Measurements from ENCODE around the gene SNAI3. TPM values are rescaled to one million over a fixed set of nuclear protein-coding genes. Genes with fewer than 3 reads are reported as not detected.

Gene SNAI3
- total and polyA plus RNA-seq, 2 donors (not counting 1 experiment from before 2014, with no cell fraction given): 6.5 to 8.8 TPM

DNA sequence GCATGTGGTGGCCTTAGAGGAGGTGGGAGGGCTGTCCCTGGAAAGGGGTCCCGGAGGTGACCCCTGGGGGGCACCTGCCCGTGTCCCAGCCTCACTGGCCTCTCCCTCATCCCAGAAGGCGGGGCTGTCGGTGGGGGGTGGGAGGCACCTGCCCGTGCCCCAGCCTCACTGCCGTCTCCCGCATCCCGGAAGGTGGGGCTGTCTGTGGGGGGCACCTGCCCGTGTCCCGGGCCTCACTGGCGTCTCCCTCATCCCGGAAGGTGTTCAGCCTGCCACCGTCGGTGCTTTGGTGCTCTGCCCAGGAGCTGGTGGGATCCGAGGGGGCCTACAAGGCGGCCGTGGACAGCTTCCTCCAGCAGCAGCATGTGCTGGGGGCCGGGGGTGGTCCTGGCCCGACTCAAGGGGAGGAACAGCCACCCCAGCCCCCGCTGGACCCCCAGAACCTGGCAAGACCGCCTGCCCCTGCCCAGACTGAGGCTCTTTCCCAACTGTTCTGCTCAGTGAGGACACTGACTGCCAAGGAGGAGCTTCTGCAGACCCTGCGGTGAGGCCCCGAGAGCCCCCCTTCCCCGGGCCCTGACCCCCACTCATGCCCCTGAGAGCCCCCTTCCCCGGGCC lies 26.2 kb upstream of the SNAI3 start:
- WGBS (ENCODE audit: insufficient coverage): 92% methylated on average over 20 of the region's 25 CpGs
- ChIA-PET CTCF (no interaction called here), POLR2A (no interaction called here)
- Histone ChIP-seq H3K9me3 (ENCODE audit: control extremely low read depth in 1 of 3, control insufficient read depth in 2 of 3, insufficient read depth in 1 of 3, low read length in 2 of 3) (no peaks in the 10 kb centered on the region), H3K4me1 (ENCODE audit: control insufficient read depth in 2 of 2, insufficient read depth in 2 of 2, low read length in 2 of 2) (peaks cover under 1% of the 10 kb centered on the region in 2 donors), H3K79me2 (ENCODE audit: control insufficient read depth, insufficient read depth, low read length) (peaks cover 33% of the 10 kb centered on the region), H2AFZ (ENCODE audit: insufficient read depth, low read depth, low read length, poor library complexity, severe bottlenecking) (no peak overlapping the region), H3K36me3 (replicated peaks in 1 of 2; ENCODE audit: control extremely low read depth in 1 of 2, control insufficient read depth in 1 of 2, extremely low read depth in 1 of 2, insufficient read depth in 2 of 2, low read length in 1 of 2) (peaks cover 0 to 42% of the 10 kb centered on the region in 2 experiments), H3K27me3 (replicated peaks in 1 of 4; ENCODE audit: control extremely low read depth in 1 of 4, control insufficient read depth in 3 of 4, insufficient read depth in 4 of 4, low read length in 3 of 4) (no peaks in the 10 kb centered on the region), H3K4me2 (replicated peaks; ENCODE audit: low read depth, low read length, poor library complexity, severe bottlenecking) (no peak overlapping the region), H4K20me1 (ENCODE audit: control insufficient read depth, insufficient read depth, low read length, poor library complexity, severe bottlenecking) (peaks cover 26% of the 10 kb centered on the region), H3K9ac (ENCODE audit: low read length) (no peak overlapping the region), H3K27ac (ENCODE audit: low read length in 2 of 2) (no peak overlapping the region), H3K4me3 (ENCODE audit: control extremely low read depth in 1 of 5, extremely low read depth in 1 of 5, insufficient read depth in 1 of 5, low read depth in 2 of 5, low read length in 4 of 5) (no peak overlapping the region)
- Mint-ChIP-seq H3K4me1 (peaks cover 2% of the 10 kb centered on the region), H3K27me3 (no peaks in the 10 kb centered on the region), H3K9me3 (ENCODE audit: insufficient read depth) (no peaks in the 10 kb centered on the region), H3K4me3 (no peak overlapping the region), H3K27ac (no peak overlapping the region)
- DNase-seq: no peak
- ATAC-seq (ENCODE audit: low read depth): no peak
- TF ChIP-seq EZH2 (IDR thresholded peaks at IDR 0.05; ENCODE audit: borderline replicate concordance, insufficient read depth, low read depth, low read length, poor library complexity, severe bottlenecking): no peak
- TF ChIP-seq, protein P1, sequence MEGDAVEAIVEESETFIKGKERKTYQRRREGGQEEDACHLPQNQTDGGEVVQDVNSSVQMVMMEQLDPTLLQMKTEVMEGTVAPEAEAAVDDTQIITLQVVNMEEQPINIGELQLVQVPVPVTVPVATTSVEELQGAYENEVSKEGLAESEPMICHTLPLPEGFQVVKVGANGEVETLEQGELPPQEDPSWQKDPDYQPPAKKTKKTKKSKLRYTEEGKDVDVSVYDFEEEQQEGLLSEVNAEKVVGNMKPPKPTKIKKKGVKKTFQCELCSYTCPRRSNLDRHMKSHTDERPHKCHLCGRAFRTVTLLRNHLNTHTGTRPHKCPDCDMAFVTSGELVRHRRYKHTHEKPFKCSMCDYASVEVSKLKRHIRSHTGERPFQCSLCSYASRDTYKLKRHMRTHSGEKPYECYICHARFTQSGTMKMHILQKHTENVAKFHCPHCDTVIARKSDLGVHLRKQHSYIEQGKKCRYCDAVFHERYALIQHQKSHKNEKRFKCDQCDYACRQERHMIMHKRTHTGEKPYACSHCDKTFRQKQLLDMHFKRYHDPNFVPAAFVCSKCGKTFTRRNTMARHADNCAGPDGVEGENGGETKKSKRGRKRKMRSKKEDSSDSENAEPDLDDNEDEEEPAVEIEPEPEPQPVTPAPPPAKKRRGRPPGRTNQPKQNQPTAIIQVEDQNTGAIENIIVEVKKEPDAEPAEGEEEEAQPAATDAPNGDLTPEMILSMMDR (IDR thresholded peaks at IDR 0.05): no peak
- intact Hi-C loops (cut with micrococcal nuclease): no loop called here

DNA sequence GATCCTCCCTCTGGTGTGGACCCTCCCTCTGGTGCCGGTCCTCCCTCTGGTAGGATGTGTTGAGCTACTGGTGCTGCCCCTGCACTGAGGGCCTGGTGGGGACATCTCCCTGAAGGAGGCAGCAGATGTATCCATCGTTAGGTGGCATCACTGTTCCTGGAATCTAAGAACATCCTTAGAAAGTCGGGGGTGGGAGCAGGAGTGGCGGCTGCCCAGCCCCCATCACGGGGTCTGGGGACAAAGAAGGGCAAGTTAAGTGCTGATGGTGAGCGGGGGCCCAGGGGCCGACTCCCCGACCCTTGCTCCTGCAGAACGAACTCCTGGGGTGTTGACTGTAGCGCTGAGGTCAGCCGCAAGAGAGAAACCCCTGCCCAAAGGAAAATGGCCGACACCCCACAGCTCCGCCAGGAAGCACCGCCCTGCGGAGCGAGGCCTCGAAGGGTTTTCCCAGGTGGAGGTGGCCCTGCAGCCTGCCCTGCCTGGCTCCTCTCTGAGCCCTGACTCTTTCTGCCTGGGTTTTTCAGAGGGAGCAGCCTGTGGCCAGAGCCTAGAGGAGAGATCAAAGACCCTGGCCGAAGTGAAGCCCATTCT lies 25.5 kb upstream of the SNAI3 start:
- Histone ChIP-seq H3K4me2 (replicated peaks; ENCODE audit: low read depth, low read length, poor library complexity, severe bottlenecking) (no peak overlapping the region), H4K20me1 (ENCODE audit: control insufficient read depth, insufficient read depth, low read length, poor library complexity, severe bottlenecking) (peaks cover 26% of the 10 kb centered on the region), H2AFZ (ENCODE audit: insufficient read depth, low read depth, low read length, poor library complexity, severe bottlenecking) (no peak overlapping the region), H3K27ac (ENCODE audit: low read length in 2 of 2) (no peak overlapping the region), H3K4me3 (ENCODE audit: control extremely low read depth in 1 of 5, extremely low read depth in 1 of 5, insufficient read depth in 1 of 5, low read depth in 2 of 5, low read length in 4 of 5) (no peak overlapping the region), H3K9ac (ENCODE audit: low read length) (no peak overlapping the region), H3K9me3 (ENCODE audit: control extremely low read depth in 1 of 3, control insufficient read depth in 2 of 3, insufficient read depth in 1 of 3, low read length in 2 of 3) (no peaks in the 10 kb centered on the region), H3K79me2 (ENCODE audit: control insufficient read depth, insufficient read depth, low read length) (peaks cover 36% of the 10 kb centered on the region), H3K4me1 (ENCODE audit: control insufficient read depth in 2 of 2, insufficient read depth in 2 of 2, low read length in 2 of 2) (peaks cover 6 to 7% of the 10 kb centered on the region in 2 donors), H3K36me3 (replicated peaks in 1 of 2; ENCODE audit: control extremely low read depth in 1 of 2, control insufficient read depth in 1 of 2, extremely low read depth in 1 of 2, insufficient read depth in 2 of 2, low read length in 1 of 2) (peaks cover 0 to 36% of the 10 kb centered on the region in 2 experiments), H3K27me3 (replicated peaks in 1 of 4; ENCODE audit: control extremely low read depth in 1 of 4, control insufficient read depth in 3 of 4, insufficient read depth in 4 of 4, low read length in 3 of 4) (no peaks in the 10 kb centered on the region)
- ChIA-PET CTCF (interaction anchor here (1.0 kb wide), 1 partner anchor 26 kb away, joined by 3 read pairs; no protein-coding TSS in a partner anchor), POLR2A (no interaction called here)
- no peak overlapping the region for H3K27ac Mint-ChIP-seq
- 90% methylated on average over 17 of the region's 18 CpGs for WGBS (ENCODE audit: insufficient coverage)
- DNase-seq (no peak), ATAC-seq (ENCODE audit: low read depth) (no peak)
- peaks cover 8% of the 10 kb centered on the region for H3K4me1 Mint-ChIP-seq
- TF ChIP-seq EZH2 (IDR thresholded peaks at IDR 0.05; ENCODE audit: borderline replicate concordance, insufficient read depth, low read depth, low read length, poor library complexity, severe bottlenecking): no peak
- TF ChIP-seq, protein P1 (IDR thresholded peaks at IDR 0.05): no peak
- intact Hi-C loops (cut with micrococcal nuclease): no loop called here
- H3K9me3 Mint-ChIP-seq (ENCODE audit: insufficient read depth): no peaks in the 10 kb centered on the region
- H3K27me3 Mint-ChIP-seq: no peaks in the 10 kb centered on the region
- H3K4me3 Mint-ChIP-seq: no peak overlapping the region

Measured in B cell (primary cell).